ENCODE data around the gene PPFIBP2. TPM values are rescaled to one million over a fixed set of nuclear protein-coding genes. Genes with fewer than 3 reads are reported as not detected.

The PPFIBP2 gene
- total and polyA plus RNA-seq, 8 donors, result 28.1 to 153 (median 71.9) TPM

GRCh38 chr11:7559398-7560283 lies 45.8 kb downstream of the PPFIBP2 start:
- intact Hi-C loops (cut with DNase I; ENCODE audit: low total_unique reads), result loop anchor here (10.0 kb wide), 1 partner anchor 135 kb away; no protein-coding TSS in a partner anchor
- Histone ChIP-seq H3K36me3 (no peaks in the 10 kb centered on the region), H3K4me1 (peaks cover under 1 to 16% (median 9%) of the 10 kb centered on the region in 4 donors), H3K4me3 (no peak overlapping the region), H3K27ac (no peak overlapping the region), H3K27me3 (no peaks in the 10 kb centered on the region), H3K9me3 (no peaks in the 10 kb centered on the region)
- no peak for DNase-seq
- TF ChIP-seq POLR2A (IDR thresholded peaks at IDR 0.05) (no peak), EP300 (IDR thresholded peaks at IDR 0.05) (no peak), POLR2AphosphoS5 (IDR thresholded peaks at IDR 0.05) (no peak)
- TF ChIP-seq, protein P1, sequence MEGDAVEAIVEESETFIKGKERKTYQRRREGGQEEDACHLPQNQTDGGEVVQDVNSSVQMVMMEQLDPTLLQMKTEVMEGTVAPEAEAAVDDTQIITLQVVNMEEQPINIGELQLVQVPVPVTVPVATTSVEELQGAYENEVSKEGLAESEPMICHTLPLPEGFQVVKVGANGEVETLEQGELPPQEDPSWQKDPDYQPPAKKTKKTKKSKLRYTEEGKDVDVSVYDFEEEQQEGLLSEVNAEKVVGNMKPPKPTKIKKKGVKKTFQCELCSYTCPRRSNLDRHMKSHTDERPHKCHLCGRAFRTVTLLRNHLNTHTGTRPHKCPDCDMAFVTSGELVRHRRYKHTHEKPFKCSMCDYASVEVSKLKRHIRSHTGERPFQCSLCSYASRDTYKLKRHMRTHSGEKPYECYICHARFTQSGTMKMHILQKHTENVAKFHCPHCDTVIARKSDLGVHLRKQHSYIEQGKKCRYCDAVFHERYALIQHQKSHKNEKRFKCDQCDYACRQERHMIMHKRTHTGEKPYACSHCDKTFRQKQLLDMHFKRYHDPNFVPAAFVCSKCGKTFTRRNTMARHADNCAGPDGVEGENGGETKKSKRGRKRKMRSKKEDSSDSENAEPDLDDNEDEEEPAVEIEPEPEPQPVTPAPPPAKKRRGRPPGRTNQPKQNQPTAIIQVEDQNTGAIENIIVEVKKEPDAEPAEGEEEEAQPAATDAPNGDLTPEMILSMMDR (IDR thresholded peaks at IDR 0.05), result no peak
- 72 to 76% (median 74%) methylated on average over 4 of the region's 4 CpGs for WGBS, 5 donors

DNA sequence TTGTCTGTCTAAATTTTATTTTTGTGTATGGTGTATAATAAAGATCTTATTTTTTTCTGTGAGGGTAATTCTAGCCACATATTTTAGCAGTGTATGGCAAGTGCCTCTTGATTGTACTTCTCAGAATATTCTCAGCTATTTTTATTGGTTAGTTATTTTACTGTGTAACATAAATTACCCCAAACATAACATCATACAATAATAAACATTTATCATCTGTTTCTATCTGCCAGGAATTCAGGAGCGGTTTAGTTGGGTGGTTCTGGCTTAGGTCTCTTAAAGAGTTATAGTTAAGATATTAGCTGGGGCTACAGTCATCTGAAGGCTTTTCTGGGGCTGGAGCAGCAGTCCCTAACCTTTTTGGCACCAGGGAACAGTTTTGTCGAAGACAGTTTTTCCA lies 47.8 kb downstream of the PPFIBP2 start:
- Histone ChIP-seq H3K27me3 (no peaks in the 10 kb centered on the region), H3K27ac (no peak overlapping the region), H3K4me3 (no peak overlapping the region), H3K36me3 (peaks cover 0 to 11% (median 5%) of the 10 kb centered on the region in 4 donors), H3K4me1 (no peaks in the 10 kb centered on the region), H3K9me3 (no peaks in the 10 kb centered on the region)
- intact Hi-C loops (cut with DNase I; ENCODE audit: low total_unique reads), result loop anchor here (10.0 kb wide), 1 partner anchor 133 kb away; no protein-coding TSS in a partner anchor
- no peak for TF ChIP-seq POLR2A (IDR thresholded peaks at IDR 0.05)
- 44 to 77% (median 52%) methylated on average over 2 of the region's 2 CpGs for WGBS, 5 donors
- DNase-seq, result no peak

GRCh38 chr11:7563281-7563680 lies 49.5 kb downstream of the PPFIBP2 start:
- no peaks in the 10 kb centered on the region for H3K4me1 ChIP-seq
- peaks cover 0 to 15% (median 5%) of the 10 kb centered on the region in 4 donors for H3K36me3 ChIP-seq
- H3K27me3 ChIP-seq, result no peaks in the 10 kb centered on the region
- DNase-seq, result no peak
- intact Hi-C loops (cut with DNase I; ENCODE audit: low total_unique reads), result loop anchor here (10.0 kb wide), 1 partner anchor 132 kb away; no protein-coding TSS in a partner anchor
- H3K4me3 ChIP-seq, result no peak overlapping the region
- H3K27ac ChIP-seq, result no peak overlapping the region
- TF ChIP-seq, protein P1 (IDR thresholded peaks at IDR 0.05), result no peak
- TF ChIP-seq POLR2A (IDR thresholded peaks at IDR 0.05) (no peak), POLR2AphosphoS5 (IDR thresholded peaks at IDR 0.05) (no peak), EP300 (IDR thresholded peaks at IDR 0.05) (no peak)
- 82 to 94% (median 89%) methylated on average over 2 of the region's 2 CpGs for WGBS, 5 donors
- H3K9me3 ChIP-seq, result no peaks in the 10 kb centered on the region

- Histone ChIP-seq H3K36me3 (peaks cover 0 to 15% (median 5%) of the 10 kb centered on the region in 4 donors), H3K4me3 (no peak overlapping the region), H3K9me3 (no peaks in the 10 kb centered on the region), H3K27me3 (no peaks in the 10 kb centered on the region), H3K27ac (no peak overlapping the region), H3K4me1 (no peaks in the 10 kb centered on the region)
- TF ChIP-seq POLR2A (IDR thresholded peaks at IDR 0.05) (no peak), EP300 (IDR thresholded peaks at IDR 0.05) (no peak), POLR2AphosphoS5 (IDR thresholded peaks at IDR 0.05) (no peak)
- TF ChIP-seq, protein P1 (IDR thresholded peaks at IDR 0.05), result no peak
- 36 to 58% (median 51%) methylated on average over 2 of the region's 2 CpGs for WGBS, 5 donors
- no peak for DNase-seq
- intact Hi-C loops (cut with DNase I; ENCODE audit: low total_unique reads), result loop anchor here (5.0 to 10.0 kb wide), 2 partner anchors 102 to 130 kb away; no protein-coding TSS in a partner anchor
These were observed 51.0 kb downstream of the PPFIBP2 start for GRCh38 chr11:7564803-7565202.

Data from stomach (tissue), 9 donors.